HFFc6 (cell line): Measurements from ENCODE around the gene ANO9. TPM values are rescaled to one million over a fixed set of nuclear protein-coding genes. Genes with fewer than 3 reads are reported as not detected.

ENCODE experiments used
- DNase-seq: peaks from one replicate; pipeline ENCODE4 v3.0.0-alpha.2; 2018
- H3K27ac Mint-ChIP-seq: 2 replicates; pipeline ENCODE4 v1.8.0; 2020; ENCODE audit warnings: mild to moderate bottlenecking, mixed read lengths
- H3K27me3 Mint-ChIP-seq: 2 replicates; pipeline ENCODE4 v1.8.0; 2021; ENCODE audit warnings: mild to moderate bottlenecking, moderate library complexity, mixed read lengths; ENCODE audit not compliant: insufficient read depth
- H3K36me3 Mint-ChIP-seq: 2 replicates; pipeline ENCODE4 v1.8.0; 2021; ENCODE audit warnings: low read depth, mixed read lengths
- H3K4me1 Mint-ChIP-seq: 2 replicates; pipeline ENCODE4 v1.8.0; 2020; ENCODE audit warnings: low read depth, mixed read lengths
- H3K4me3 Mint-ChIP-seq: 2 replicates; pipeline ENCODE4 v1.8.0; 2020; ENCODE audit warnings: mild to moderate bottlenecking, moderate library complexity, mixed read lengths
- H3K9me3 Mint-ChIP-seq: 2 replicates; pipeline ENCODE4 v1.8.0; 2020; ENCODE audit warnings: mild to moderate bottlenecking, mixed read lengths
- total RNA-seq, 6 experiments: library from RNA; stranded (reverse); fragmentation: NEBNext Ultra II Directional; extraction: Animal tissue kit (Norgen Biotek cat#: 25700); gene quantifications; 2 replicates in 1 of 6; 3 replicates in 5 of 6; pipeline ENCODE4 v1.2.3, GENCODE V29; 2021
- TF ChIP-seq, protein P1 (sequence below): fragments of 200-600 bp; sonication (generic); IDR thresholded peaks from 2 replicates; pipeline ENCODE4 v1.5.0; 2021; ENCODE audit warnings: antibody characterized with exemption, mild to moderate bottlenecking

The ANO9 gene
- total RNA-seq, 6 experiments from 2014 or later: not detected

DNA sequence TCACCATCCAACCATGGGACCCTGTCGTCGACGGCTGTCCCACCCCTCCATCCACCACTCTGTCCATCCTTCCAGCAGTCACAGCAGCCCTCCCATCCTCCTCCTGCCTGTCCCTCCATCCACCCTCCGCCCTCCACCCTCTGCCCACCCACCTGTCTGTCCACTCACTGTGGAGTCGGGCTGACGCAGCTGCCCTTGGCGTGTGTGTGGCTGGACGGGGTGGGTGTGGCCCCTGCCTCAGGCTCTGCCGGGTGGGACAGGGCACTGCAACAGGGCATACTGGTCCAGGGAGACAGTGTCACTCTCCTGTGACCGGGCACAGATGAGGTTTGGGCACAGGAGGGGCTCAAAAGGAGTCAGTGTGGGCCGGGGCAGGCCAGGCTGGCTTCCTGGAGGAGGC lies 45.9 kb downstream of the ANO9 start:
- H3K9me3 Mint-ChIP-seq: peaks cover 4% of the 10 kb centered on the region; the same call in 1 of the 2 replicates
- DNase-seq: no peak
- no peak overlapping the region for H3K27ac Mint-ChIP-seq
- H3K4me1 Mint-ChIP-seq: peaks cover 11% of the 10 kb centered on the region
- H3K27me3 Mint-ChIP-seq: peaks cover 5% of the 10 kb centered on the region
- TF ChIP-seq, protein P1, sequence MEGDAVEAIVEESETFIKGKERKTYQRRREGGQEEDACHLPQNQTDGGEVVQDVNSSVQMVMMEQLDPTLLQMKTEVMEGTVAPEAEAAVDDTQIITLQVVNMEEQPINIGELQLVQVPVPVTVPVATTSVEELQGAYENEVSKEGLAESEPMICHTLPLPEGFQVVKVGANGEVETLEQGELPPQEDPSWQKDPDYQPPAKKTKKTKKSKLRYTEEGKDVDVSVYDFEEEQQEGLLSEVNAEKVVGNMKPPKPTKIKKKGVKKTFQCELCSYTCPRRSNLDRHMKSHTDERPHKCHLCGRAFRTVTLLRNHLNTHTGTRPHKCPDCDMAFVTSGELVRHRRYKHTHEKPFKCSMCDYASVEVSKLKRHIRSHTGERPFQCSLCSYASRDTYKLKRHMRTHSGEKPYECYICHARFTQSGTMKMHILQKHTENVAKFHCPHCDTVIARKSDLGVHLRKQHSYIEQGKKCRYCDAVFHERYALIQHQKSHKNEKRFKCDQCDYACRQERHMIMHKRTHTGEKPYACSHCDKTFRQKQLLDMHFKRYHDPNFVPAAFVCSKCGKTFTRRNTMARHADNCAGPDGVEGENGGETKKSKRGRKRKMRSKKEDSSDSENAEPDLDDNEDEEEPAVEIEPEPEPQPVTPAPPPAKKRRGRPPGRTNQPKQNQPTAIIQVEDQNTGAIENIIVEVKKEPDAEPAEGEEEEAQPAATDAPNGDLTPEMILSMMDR: no peak
- H3K4me3 Mint-ChIP-seq: no peak overlapping the region
- H3K36me3 Mint-ChIP-seq: no peaks in the 10 kb centered on the region

DNA sequence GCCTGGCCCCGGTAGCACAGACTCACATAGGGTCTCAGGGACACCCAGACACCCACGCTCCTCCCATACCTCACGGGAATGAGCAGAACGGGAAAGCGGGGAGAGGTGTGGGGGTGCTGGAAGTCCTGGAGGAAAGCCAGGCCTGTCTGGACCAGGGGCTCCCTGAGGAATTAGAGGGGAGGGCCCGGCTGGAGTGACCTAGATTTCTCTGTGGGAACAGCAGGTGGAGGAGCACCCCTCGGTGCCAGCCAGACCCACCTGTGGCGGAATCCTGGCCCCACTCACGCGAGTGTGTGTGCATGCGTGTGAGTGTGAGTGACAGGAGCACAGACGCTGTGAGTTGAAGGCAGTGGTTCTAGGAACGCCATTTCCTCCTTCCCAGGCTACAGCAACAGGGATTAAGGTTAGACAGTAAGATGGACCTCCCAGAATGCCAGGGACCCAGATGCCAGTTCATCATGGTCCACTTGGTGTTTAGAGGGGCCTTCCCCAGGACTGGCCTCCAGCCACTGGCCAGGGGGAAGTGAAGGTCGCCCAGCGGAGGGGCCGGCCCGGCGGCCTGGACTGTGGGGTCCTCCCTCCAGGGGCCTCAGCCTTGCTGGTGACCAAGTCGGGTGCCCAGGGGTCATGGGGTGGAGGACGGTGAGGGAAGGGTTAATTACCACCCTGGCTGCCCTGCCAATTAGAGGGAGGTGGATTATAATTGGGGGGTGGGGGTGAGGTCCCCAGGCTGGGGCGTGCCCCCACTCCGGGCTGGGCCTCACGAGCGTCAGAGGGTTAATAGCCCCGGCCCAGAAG lies 46.8 kb downstream of the ANO9 start:
- Mint-ChIP-seq H3K4me1 (peaks cover 11% of the 10 kb centered on the region), H3K27ac (peak overlapping the region; percentile 67), H3K27me3 (peaks cover 5% of the 10 kb centered on the region), H3K36me3 (no peaks in the 10 kb centered on the region), H3K9me3 (peaks cover 4% of the 10 kb centered on the region; the same call in 1 of the 2 replicates), H3K4me3 (no peak overlapping the region; the same call in 1 of the 2 replicates)
- TF ChIP-seq, protein P1: no peak
- no peak for DNase-seq

DNA sequence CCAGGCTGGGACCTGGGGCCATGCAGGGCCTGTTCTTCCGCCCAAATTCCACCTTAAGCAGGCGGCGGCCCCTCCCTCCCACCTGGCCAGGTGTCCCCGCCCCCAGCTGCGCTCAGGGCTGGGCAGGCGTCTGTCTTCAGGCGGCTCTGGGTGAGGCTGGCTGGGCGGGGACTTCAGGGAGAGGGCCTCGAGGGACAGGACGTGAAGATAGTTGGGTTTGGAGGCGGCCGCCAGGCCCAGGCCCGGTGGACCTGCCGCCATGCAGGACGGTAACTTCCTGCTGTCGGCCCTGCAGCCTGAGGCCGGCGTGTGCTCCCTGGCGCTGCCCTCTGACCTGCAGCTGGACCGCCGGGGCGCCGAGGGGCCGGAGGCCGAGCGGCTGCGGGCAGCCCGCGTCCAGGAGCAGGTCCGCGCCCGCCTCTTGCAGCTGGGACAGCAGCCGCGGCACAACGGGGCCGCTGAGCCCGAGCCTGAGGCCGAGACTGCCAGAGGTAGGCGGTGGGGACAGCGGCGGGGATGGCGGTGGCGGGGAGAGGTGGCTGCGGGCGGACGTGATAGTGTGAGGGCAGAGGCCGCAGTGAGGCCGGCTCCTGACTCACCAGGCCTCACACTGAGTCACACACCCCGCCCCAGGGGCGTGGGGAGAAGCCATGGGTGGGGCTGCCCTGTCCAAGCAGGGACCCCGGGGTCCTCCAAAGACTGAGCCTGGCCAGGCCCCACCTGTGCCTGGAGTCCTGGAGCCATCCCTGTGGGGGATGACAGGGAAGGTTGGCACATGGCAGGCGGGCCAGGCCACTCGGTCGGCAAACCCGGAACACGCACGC lies 47.6 kb downstream of the ANO9 start, which contains the start of gene PKP3:
Gene PKP3 (plus strand): TSS at position 176 of the 824 bp plus-strand sequence. CDS start 84 bp downstream, at position 260.
- H3K9me3 Mint-ChIP-seq: peaks cover 4% of the 10 kb centered on the region; the same call in 1 of the 2 replicates
- peaks cover 2% of the 10 kb centered on the region; the same call in 1 of the 2 replicates for H3K27me3 Mint-ChIP-seq
- peak within 1 kb of the TSS; percentile 67 for H3K27ac Mint-ChIP-seq
- peak within 1 kb of the TSS; percentile 45 for H3K4me3 Mint-ChIP-seq
- no peaks in the 10 kb centered on the region for H3K36me3 Mint-ChIP-seq
- peaks cover 11% of the 10 kb centered on the region for H3K4me1 Mint-ChIP-seq
- peak; percentile 62 for DNase-seq
- TF ChIP-seq, protein P1: no peak

DNA sequence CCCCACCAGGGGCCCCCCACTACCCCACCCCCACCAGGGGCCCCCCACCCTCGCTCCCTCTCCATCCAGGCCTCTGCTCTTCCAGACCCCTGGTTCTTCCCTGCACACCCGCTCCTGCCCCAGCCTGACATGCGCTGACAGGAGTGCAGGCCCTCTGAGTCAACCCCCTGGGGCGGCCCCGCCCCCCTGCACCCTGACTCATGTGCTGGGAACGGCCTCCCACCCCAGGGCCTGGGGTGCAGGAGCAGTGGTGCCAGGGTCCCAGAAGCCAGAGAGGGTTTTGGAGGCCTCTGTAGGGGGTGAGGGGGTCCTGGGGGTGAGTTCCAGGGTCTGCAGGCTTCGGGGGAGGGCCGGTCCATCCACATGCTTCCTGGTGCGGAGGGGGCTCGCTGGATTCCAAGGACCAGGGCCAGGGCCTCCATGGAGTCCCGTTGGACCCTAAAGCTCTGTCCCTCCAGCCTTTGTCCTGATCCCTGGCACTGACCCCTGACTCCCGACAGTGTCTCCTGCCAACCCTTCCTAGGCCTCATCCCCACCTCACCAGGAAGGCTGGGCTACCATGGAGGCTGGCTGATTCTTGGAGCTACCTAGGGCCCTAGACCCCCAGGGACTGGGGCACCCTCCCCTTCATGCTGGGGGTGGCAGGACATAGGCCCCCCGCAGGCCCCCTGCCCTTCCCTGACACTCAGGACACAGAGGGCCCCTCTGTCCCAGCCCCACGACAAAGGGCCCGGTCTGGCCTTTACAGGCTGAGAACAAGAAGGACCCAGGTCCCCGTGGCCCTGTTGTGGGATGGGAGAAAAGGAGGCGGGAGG lies 48.4 kb downstream of the ANO9 start:
- TF ChIP-seq, protein P1: no peak
- Mint-ChIP-seq H3K4me3 (peak overlapping the region; percentile 45), H3K4me1 (peaks cover 13% of the 10 kb centered on the region), H3K27ac (peak overlapping the region; percentile 62), H3K9me3 (no peaks in the 10 kb centered on the region), H3K27me3 (no peaks in the 10 kb centered on the region), H3K36me3 (no peaks in the 10 kb centered on the region)
- DNase-seq: peak; percentile 81
